A549 treated with CpdA at 1 μM for 4 hours (cell line): ENCODE measurements around the gene RPS6KB2. TPM values are rescaled to one million over a fixed set of nuclear protein-coding genes. Genes with fewer than 3 reads are reported as not detected.

Experiments
- total RNA-seq: library from RNA; stranded (reverse); fragments of 200-300 nt; extraction: Qiagen RNA extraction; gene quantifications from 5 replicates; pipeline ENCODE4 v1.2.3, GENCODE V29; 2022; ENCODE audit warnings: low read depth

RPS6KB2 gene
- total RNA-seq, result 38.4 to 52.4 TPM (median 50.5 TPM) in 5 replicates

GRCh38 chr11:67428052-67429001 is at the start of gene RPS6KB2:
Gene RPS6KB2, plus strand, starts transcription at chr11:67428494. Its CDS starts 52 bp downstream, at chr11:67428546.

GRCh38 chr11:67391304-67392182 is 36.8 kb upstream of the RPS6KB2 start, which contains the start of gene RAD9A:
Gene RAD9A, plus strand, starts transcription at chr11:67391986. Its CDS starts 59 bp downstream, at chr11:67392045.

GRCh38 chr11:67401495-67402191 is 26.7 kb upstream of the RPS6KB2 start, which contains the start of gene PPP1CA:
Gene PPP1CA, minus strand, starts transcription at chr11:67401858. Its CDS starts 76 bp downstream, at chr11:67401782.

GRCh38 chr11:67415501-67416304 is 12.6 kb upstream of the RPS6KB2 start, which contains the start of gene CARNS1:
Gene CARNS1, plus strand, starts transcription at chr11:67415678. Its CDS starts 522 bp downstream, at chr11:67416200.

GRCh38 chr11:67437082-67437808 is 9.0 kb downstream of the RPS6KB2 start, which contains the start of gene PTPRCAP:
Gene PTPRCAP, minus strand, starts transcription at chr11:67437682. Its CDS starts 63 bp downstream, at chr11:67437619.

GRCh38 chr11:67452141-67452952 is 24.1 kb downstream of the RPS6KB2 start, which contains the start of gene GPR152:
Gene GPR152, minus strand, starts transcription at chr11:67452729. Its CDS starts 5 bp downstream, at chr11:67452724.

GRCh38 chr11:67455054-67455453 is 26.8 kb downstream of the RPS6KB2 start, which contains the start of gene CABP4:
Gene CABP4, plus strand, starts transcription at chr11:67455354. Its CDS starts 70 bp downstream, at chr11:67455424.

GRCh38 chr11:67468759-67469507 is 40.6 kb downstream of the RPS6KB2 start, which contains the start of gene TMEM134:
Gene TMEM134, minus strand, starts transcription at chr11:67469251. Its CDS starts 59 bp downstream, at chr11:67469192.

GRCh38 chr11:67482827-67483798 is 54.8 kb downstream of the RPS6KB2 start, which contains the start of gene AIP:
Gene AIP, plus strand, starts transcription at chr11:67483026. Its CDS starts 133 bp downstream, at chr11:67483159.

Other genes starting within 250 kb of the RPS6KB2 start
- gene GRK2, start 162.0 kb upstream of the RPS6KB2 start, total RNA-seq, result 25.9 to 40.4 TPM (median 37.5 TPM) in 5 replicates
- 20.0 to 29.6 TPM (median 25.1 TPM) in 5 replicates for gene ANKRD13D, start 139.2 kb upstream of the RPS6KB2 start, total RNA-seq
- gene SSH3, start 125.0 kb upstream of the RPS6KB2 start, total RNA-seq, result 16.1 to 33.6 TPM (median 21.4 TPM) in 5 replicates
- 201 to 271 TPM (median 246 TPM) in 5 replicates for gene POLD4, start 74.9 kb upstream of the RPS6KB2 start, total RNA-seq
- 43.7 to 49.7 TPM (median 44.6 TPM) in 5 replicates for gene CLCF1, start 54.9 kb upstream of the RPS6KB2 start, total RNA-seq
- gene RAD9A, start 36.5 kb upstream of the RPS6KB2 start, total RNA-seq, result 24.4 to 39.1 TPM (median 35.9 TPM) in 5 replicates
- gene PPP1CA, start 26.6 kb upstream of the RPS6KB2 start, total RNA-seq, result 272 to 298 TPM (median 294 TPM) in 5 replicates
- 0.07 to 0.22 TPM in 2 of 5 replicates, not detected in the others for gene TBC1D10C, start 24.4 kb upstream of the RPS6KB2 start, total RNA-seq
- 0.12 to 0.24 TPM (median 0.16 TPM) in 5 replicates for gene CARNS1, start 12.8 kb upstream of the RPS6KB2 start, total RNA-seq
- 0.20 to 0.50 TPM (median 0.36 TPM) in 4 of 5 replicates, not detected in the other for gene PTPRCAP, start 9.2 kb downstream of the RPS6KB2 start, total RNA-seq
- gene CORO1B, start 15.0 kb downstream of the RPS6KB2 start, total RNA-seq, result 47.7 to 60.2 TPM (median 56.9 TPM) in 5 replicates
- gene GPR152, start 24.2 kb downstream of the RPS6KB2 start, total RNA-seq, result not detected in 5 replicates
- gene CABP4, start 26.9 kb downstream of the RPS6KB2 start, total RNA-seq, result not detected in 5 replicates
- 42.5 to 61.2 TPM (median 52.1 TPM) in 5 replicates for gene TMEM134, start 40.8 kb downstream of the RPS6KB2 start, total RNA-seq
- 44.1 to 54.3 TPM (median 48.7 TPM) in 5 replicates for gene AIP, start 54.5 kb downstream of the RPS6KB2 start, total RNA-seq
- 41.1 to 63.5 TPM (median 53.4 TPM) in 5 replicates for gene PITPNM1, start 76.9 kb downstream of the RPS6KB2 start, total RNA-seq
- 70.1 to 119 TPM (median 105 TPM) in 5 replicates for gene CDK2AP2, start 79.7 kb downstream of the RPS6KB2 start, total RNA-seq
- not detected in 5 replicates for gene CABP2, start 95.0 kb downstream of the RPS6KB2 start, total RNA-seq
- 1,398 to 1,764 TPM (median 1,658 TPM) in 5 replicates for gene GSTP1, start 155.3 kb downstream of the RPS6KB2 start, total RNA-seq
- 138 to 149 TPM (median 148 TPM) in 5 replicates for gene NDUFV1, start 178.4 kb downstream of the RPS6KB2 start, total RNA-seq
- 6.3 to 14.4 TPM (median 12.4 TPM) in 5 replicates for gene NUDT8, start 201.4 kb downstream of the RPS6KB2 start, total RNA-seq
- not detected in 5 replicates for gene TBX10, start 211.3 kb downstream of the RPS6KB2 start, total RNA-seq
- 1.3 to 2.1 TPM (median 1.3 TPM) in 5 replicates for gene ACY3, start 222.2 kb downstream of the RPS6KB2 start, total RNA-seq
- gene ALDH3B2, start 246.1 kb downstream of the RPS6KB2 start, total RNA-seq, result not detected in 5 replicates